Measurements from ENCODE around the gene OPN1LW.
"Not testable (repeated sequence)": the region's sequence is repeated elsewhere in the genome, so short reads cannot be mapped to it uniquely, and the experiment has no call there.

OPN1LW gene

DNA sequence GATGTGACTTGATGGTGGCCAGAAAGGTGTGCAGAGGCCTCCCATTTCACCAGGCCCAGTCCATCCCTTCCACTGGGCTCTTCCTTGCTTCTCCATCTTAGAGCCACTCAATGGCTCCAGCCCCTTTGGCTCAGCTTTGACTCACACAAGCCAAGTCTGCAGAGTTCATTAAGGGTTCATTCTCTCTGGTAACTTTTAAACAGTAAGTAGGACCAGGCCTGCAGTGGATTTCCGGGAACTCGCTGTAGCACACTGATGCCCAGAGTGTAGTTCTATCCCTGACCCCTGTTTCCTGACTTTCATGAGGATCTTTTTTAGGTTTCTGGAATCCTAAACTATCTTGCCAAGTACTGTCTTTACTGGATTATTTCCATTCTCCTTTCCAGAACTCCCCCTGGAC is 50.3 kb downstream of the OPN1LW start:
- H3K23ac ChIP-seq (ENCODE audit: low read length); H3K27ac ChIP-seq (ENCODE audit: low read depth, low read length); DNase-seq; H2BK15ac ChIP-seq (replicated peaks; ENCODE audit: low read depth); H3K36me3 ChIP-seq (ENCODE audit: control insufficient read depth, insufficient read depth, low read length); H2BK5ac ChIP-seq (ENCODE audit: low read length); H3K9ac ChIP-seq (ENCODE audit: low read length); H3K18ac ChIP-seq (ENCODE audit: low read length); H4K8ac ChIP-seq (ENCODE audit: low read depth, low read length); H3K4me1 ChIP-seq (ENCODE audit: control insufficient read depth, low read depth, low read length); H3K79me2 ChIP-seq (ENCODE audit: control insufficient read depth, insufficient read depth, low read length); H2BK120ac ChIP-seq (ENCODE audit: low read depth, low read length); H3K4me3 ChIP-seq (ENCODE audit: low read length); H4K5ac ChIP-seq (ENCODE audit: low read length); H3K4ac ChIP-seq (ENCODE audit: low read depth, low read length); H3K27me3 ChIP-seq (ENCODE audit: insufficient read depth, low read length, poor library complexity); H2AK5ac ChIP-seq (ENCODE audit: low read length); H3K79me1 ChIP-seq (ENCODE audit: low read length); H3K56ac ChIP-seq (ENCODE audit: low read length); H3K4me2 ChIP-seq (ENCODE audit: low read length): not testable (repeated sequence)
- no CpG with 5 or more reads among the region's 2 CpGs for WGBS (ENCODE audit: extremely low coverage, insufficient coverage, low lambda C conversion rate)

DNA sequence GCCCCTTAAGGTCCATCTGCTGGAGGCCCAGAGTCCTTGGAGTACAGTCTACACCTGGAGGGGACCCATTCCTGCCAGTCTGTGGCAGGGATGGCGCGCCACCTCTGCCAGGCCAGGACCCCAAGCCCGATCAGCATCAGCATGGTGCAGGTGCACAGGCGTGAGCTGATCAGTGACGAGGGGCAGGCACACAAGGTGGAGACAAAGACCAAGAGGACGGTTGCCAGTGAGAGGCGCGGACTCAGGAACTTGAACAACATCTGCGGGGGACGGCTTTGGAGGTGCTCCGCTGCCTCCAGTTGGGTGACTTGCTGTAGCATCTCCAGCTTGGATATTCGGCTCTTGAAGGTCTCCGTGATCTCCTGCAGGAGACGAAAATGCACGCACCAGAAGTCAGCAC is 52.4 kb downstream of the OPN1LW start:
- DNase-seq; H3K79me1 ChIP-seq (ENCODE audit: low read length); H3K4ac ChIP-seq (ENCODE audit: low read depth, low read length); H4K8ac ChIP-seq (ENCODE audit: low read depth, low read length); H4K5ac ChIP-seq (ENCODE audit: low read length); H3K56ac ChIP-seq (ENCODE audit: low read length); H3K79me2 ChIP-seq (ENCODE audit: control insufficient read depth, insufficient read depth, low read length); H3K9ac ChIP-seq (ENCODE audit: low read length); H3K23ac ChIP-seq (ENCODE audit: low read length); H3K18ac ChIP-seq (ENCODE audit: low read length); H2BK120ac ChIP-seq (ENCODE audit: low read depth, low read length); H2BK5ac ChIP-seq (ENCODE audit: low read length); H2BK15ac ChIP-seq (replicated peaks; ENCODE audit: low read depth); H3K36me3 ChIP-seq (ENCODE audit: control insufficient read depth, insufficient read depth, low read length); H2AK5ac ChIP-seq (ENCODE audit: low read length); H3K27me3 ChIP-seq (ENCODE audit: insufficient read depth, low read length, poor library complexity); H3K4me2 ChIP-seq (ENCODE audit: low read length); H3K4me3 ChIP-seq (ENCODE audit: low read length); H3K27ac ChIP-seq (ENCODE audit: low read depth, low read length); H3K4me1 ChIP-seq (ENCODE audit: control insufficient read depth, low read depth, low read length): not testable (repeated sequence)
- WGBS (ENCODE audit: extremely low coverage, insufficient coverage, low lambda C conversion rate): no CpG with 5 or more reads among the region's 15 CpGs

Measured in mesendoderm (in vitro differentiated cells).